ENCODE measurements around the gene SLC6A6. TPM values are rescaled to one million over a fixed set of nuclear protein-coding genes. Genes with fewer than 3 reads are reported as not detected.
A peak's percentile ranks its signal among the peaks of the same experiment; 100 is the strongest.

SLC6A6 gene
- total RNA-seq, 4 donors from 2014 or later = 15.0 to 36.2 (median 23.7) TPM

- peak overlapping the region; percentile 18 to 53 (median 46) for H3K27ac ChIP-seq (replicated peaks in 1 of 4)
- no peaks in the 10 kb centered on the region for H3K9me3 ChIP-seq
- H3K4me3 ChIP-seq = no peak overlapping the region
- DNase-seq (ENCODE audit: extremely low spot score) = no peak
- intact Hi-C loops (cut with DNase I) = no loop called here
- 33% methylated on average over 3 of the region's 9 CpGs for WGBS
- TF ChIP-seq POLR2AphosphoS5 (IDR thresholded peaks at IDR 0.05) (peak; percentile 30 to 88), CTCF (IDR thresholded peaks at IDR 0.05) (no peak)
- no peaks in the 10 kb centered on the region for H3K27me3 ChIP-seq
- peaks cover 6 to 32% (median 30%) of the 10 kb centered on the region in 4 donors for H3K36me3 ChIP-seq
- H3K4me1 ChIP-seq = peaks cover 24 to 36% (median 25%) of the 10 kb centered on the region in 4 donors
Observed at GRCh38 chr3:14460342-14461005, 58.1 kb downstream of the SLC6A6 start.

GRCh38 chr3:14461006-14461747 lies 58.8 kb downstream of the SLC6A6 start:
- WGBS = 82% methylated on average over 7 of the region's 13 CpGs
- no peak for TF ChIP-seq POLR2AphosphoS5 (IDR thresholded peaks at IDR 0.05)
- no peak for TF ChIP-seq POLR2A (IDR thresholded peaks at IDR 0.05; ENCODE audit: low read depth)
- no peak for TF ChIP-seq EP300 (IDR thresholded peaks at IDR 0.05)
- TF ChIP-seq CTCF (IDR thresholded peaks at IDR 0.05) = no peak
- Histone ChIP-seq H3K9me3 (no peaks in the 10 kb centered on the region), H3K4me1 (peaks cover 21 to 29% (median 23%) of the 10 kb centered on the region in 4 donors), H3K27ac (replicated peaks in 1 of 4) (peak overlapping the region; percentile 18 to 53 (median 46)), H3K36me3 (peaks cover 6 to 35% (median 31%) of the 10 kb centered on the region in 4 donors), H3K27me3 (no peaks in the 10 kb centered on the region), H3K4me3 (no peak overlapping the region)
- no peak for DNase-seq (ENCODE audit: extremely low spot score)
- intact Hi-C loops (cut with DNase I) = no loop called here

GRCh38 chr3:14461748-14462324 lies 59.4 kb downstream of the SLC6A6 start:
- Histone ChIP-seq H3K27me3 (no peaks in the 10 kb centered on the region), H3K27ac (replicated peaks in 1 of 4) (peak overlapping the region in 1 of 4 donors; percentile 53), H3K9me3 (no peaks in the 10 kb centered on the region), H3K4me3 (no peak overlapping the region), H3K4me1 (peaks cover 21 to 28% (median 23%) of the 10 kb centered on the region in 4 donors), H3K36me3 (peaks cover 8 to 42% (median 37%) of the 10 kb centered on the region in 4 donors)
- no peak for DNase-seq (ENCODE audit: extremely low spot score)
- TF ChIP-seq POLR2A (IDR thresholded peaks at IDR 0.05; ENCODE audit: low read depth) = no peak
- TF ChIP-seq CTCF (IDR thresholded peaks at IDR 0.05) = peak; percentile 26 to 59 (median 46)
- no peak for TF ChIP-seq POLR2AphosphoS5 (IDR thresholded peaks at IDR 0.05)
- intact Hi-C loops (cut with DNase I) = no loop called here
- WGBS = 92% methylated on average over 6 of the region's 8 CpGs

GRCh38 chr3:14462738-14463137 lies 60.3 kb downstream of the SLC6A6 start:
- WGBS = 92% methylated on average over 9 of the region's 9 CpGs
- no peak for TF ChIP-seq CTCF (IDR thresholded peaks at IDR 0.05)
- TF ChIP-seq POLR2A (IDR thresholded peaks at IDR 0.05; ENCODE audit: low read depth) = no peak
- TF ChIP-seq POLR2AphosphoS5 (IDR thresholded peaks at IDR 0.05) = no peak
- no peak for TF ChIP-seq EP300 (IDR thresholded peaks at IDR 0.05)
- no peak overlapping the region for H3K4me3 ChIP-seq
- H3K36me3 ChIP-seq = peaks cover 10 to 49% (median 46%) of the 10 kb centered on the region in 4 donors
- DNase-seq (ENCODE audit: extremely low spot score) = no peak
- no peak overlapping the region for H3K27ac ChIP-seq (replicated peaks in 1 of 4)
- H3K9me3 ChIP-seq = no peaks in the 10 kb centered on the region
- H3K4me1 ChIP-seq = peaks cover 21 to 28% (median 23%) of the 10 kb centered on the region in 4 donors
- intact Hi-C loops (cut with DNase I) = no loop called here
- no peaks in the 10 kb centered on the region for H3K27me3 ChIP-seq
